Islet precursor cell (in vitro differentiated cells): ENCODE data around the gene RUNX2.

ENCODE experiments used
- DNase-seq: peaks from one replicate; pipeline ENCODE4 v3.0.0-alpha.2; 2018

Gene RUNX2

DNA sequence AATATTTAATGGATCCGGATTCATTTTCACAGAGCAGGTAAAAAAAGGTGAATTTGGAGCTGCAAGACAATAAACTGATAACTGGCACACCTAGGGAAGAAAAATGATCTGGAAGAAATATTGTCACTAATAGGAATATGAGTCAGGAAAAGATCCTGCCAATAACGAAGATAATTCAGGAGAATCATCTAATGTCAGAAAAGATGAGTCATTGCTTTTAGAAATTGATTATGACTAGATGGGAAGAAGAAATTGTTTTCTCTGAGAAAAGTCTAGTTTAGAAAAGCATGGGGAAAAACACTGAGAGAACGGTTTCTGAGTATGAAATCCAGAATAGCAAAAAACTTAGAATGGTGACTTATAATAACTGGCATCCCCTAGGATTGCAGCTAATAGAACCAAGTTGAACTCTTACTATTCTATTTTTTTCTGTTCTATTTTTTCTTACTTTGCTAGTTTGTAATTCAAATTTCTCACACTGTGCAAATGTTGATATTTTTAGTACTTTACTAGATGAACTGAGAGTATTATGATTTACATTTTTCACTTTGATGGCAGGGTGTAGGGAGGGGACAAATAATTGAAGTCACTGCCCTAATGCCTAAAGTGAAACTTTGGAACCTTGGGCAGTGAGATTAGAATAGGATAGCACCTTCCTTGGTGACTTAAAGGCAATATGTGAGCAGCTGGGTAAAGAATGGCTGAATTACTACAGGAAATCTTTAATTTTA is 87.8 kb downstream of the RUNX2 start:
- no peak for DNase-seq

DNA sequence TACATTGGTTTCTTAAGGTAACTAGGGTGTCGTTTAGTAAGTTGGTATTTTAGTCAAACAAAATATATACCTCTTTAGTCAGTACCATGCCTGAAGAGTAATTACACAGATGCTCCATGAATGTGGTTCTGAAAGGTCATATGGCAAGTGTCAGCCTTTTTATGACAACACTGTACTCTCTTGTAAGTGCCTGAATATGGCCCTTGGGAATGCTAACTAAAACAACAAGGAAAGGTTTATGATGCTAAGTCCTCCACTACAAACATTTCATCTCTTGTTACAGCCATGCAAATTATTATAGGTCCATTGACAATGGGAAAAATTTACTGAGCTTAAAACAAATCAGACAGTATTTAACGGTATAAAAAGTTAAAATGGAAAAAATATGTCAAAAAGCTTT is 88.6 kb downstream of the RUNX2 start:
- no peak for DNase-seq

DNA sequence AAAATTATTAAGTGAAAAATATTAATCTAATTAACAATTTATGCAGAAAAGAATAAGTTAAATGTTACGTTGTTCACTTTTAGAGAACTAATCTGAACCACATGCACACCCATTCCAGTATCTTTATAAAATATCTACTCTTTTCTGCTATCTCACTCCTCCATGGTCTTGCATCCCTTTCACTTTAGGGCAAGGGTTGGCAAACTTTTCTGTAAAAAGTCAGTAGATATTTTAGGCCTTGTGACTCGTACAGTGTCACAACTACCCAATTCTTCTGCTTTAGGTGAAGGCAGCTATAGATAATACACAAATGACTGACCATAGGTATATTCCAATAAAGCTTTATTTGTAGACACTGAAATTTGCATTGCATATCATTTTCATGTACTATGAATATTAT is 89.3 kb downstream of the RUNX2 start:
- no peak for DNase-seq

DNA sequence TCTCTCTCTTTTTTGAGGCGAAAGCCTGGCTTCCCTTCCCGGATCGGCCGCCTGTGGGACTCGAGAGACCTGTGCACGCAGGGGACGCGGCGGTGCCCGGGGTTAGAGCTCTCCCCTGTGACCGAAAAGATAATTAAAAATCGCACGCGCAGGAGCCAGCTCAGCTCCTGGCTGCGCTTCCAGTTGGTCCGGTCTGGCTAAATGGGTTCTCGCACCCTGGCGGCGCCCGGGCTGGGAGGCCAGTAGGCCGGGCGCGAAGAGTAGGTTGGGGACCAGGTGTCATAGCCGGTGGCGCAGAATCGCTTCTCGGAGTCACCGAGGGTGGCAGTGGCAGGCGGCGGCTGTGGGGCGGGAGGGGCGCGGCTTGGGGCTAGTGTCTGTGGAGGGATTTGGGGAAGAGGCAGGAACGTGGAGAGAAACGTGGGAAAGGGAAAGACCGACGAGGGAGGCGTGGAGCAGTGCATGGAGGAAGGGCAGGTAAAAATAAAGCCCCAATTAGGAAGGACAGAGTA is 91.5 kb downstream of the RUNX2 start:
- peak; percentile 90 for DNase-seq

DNA sequence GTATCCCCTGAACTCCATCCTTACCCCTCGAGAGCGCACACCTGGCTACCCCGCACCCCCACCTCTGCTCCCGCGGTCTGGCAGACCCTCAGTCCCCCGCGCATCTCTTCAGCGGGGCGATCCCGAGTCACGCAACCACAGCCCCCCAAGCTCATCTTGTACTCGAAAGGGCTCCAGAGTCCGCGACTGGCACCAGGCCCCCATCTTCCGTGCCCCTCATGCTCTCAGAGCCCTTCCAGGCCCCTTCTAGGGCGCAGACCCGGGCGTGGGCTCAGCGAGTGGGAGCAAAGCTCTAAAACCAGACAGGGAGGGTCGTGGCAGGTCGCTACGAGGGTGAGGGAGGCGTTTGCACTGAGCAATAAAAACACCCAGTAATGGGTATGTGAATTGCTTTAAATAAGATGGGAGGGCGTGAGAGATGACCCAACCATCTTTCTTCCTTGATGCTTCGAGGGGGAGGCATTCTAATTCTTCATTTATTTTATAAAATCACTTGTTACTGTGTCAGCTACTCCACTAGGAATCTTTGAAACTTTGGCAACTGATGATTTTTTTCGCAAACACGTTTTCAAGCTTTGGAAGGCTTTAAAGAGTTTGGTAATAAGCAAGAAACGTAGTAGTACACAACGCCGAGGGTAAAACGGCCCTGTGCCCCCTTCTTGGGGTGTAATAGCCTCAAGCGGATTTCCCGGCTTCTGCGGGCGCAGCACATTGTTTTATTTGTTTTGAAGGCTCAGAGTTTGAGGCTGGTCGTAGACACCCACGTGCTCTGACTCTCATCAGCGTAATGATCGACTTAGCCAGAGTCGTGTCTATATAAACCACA is 92.2 kb downstream of the RUNX2 start:
- peak; percentile 57 for DNase-seq

DNA sequence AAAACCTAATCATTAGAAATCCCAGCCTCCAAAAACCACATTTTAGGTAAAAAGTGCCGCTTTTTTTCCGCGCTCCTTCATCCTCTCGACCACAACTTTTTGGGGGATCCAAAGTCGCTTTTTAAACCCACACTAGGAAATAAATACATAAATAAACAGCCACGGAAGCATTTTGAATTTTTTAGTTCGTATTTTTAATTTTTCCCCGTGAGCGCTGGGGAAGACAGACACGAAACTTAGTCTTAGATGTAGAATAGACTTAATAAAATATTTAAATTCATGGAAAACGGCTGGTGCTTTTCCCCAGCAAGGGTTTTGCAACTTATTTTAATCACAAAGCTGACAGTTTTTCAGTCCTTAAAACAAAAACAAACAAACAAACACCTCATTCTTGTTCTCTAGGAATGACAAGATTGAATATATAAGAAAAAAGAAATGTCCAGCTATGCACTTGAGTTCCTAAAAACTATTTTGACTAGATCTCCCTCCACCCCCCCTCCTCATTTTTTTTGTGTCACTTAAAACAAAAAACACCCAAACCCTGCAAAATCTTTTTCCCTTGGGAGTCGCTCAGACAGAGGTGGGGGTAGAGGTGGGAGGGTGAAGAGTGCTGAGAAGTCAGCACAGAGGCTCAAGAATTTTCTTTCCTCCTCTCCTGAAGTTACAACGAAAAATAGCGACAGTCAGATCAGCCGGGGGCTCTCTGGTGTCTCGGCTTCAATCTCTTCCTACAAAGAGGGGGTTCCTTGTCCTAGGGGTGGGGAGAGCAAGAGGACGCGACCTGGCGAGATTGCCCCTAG is 93.0 kb downstream of the RUNX2 start:
- no peak for DNase-seq

DNA sequence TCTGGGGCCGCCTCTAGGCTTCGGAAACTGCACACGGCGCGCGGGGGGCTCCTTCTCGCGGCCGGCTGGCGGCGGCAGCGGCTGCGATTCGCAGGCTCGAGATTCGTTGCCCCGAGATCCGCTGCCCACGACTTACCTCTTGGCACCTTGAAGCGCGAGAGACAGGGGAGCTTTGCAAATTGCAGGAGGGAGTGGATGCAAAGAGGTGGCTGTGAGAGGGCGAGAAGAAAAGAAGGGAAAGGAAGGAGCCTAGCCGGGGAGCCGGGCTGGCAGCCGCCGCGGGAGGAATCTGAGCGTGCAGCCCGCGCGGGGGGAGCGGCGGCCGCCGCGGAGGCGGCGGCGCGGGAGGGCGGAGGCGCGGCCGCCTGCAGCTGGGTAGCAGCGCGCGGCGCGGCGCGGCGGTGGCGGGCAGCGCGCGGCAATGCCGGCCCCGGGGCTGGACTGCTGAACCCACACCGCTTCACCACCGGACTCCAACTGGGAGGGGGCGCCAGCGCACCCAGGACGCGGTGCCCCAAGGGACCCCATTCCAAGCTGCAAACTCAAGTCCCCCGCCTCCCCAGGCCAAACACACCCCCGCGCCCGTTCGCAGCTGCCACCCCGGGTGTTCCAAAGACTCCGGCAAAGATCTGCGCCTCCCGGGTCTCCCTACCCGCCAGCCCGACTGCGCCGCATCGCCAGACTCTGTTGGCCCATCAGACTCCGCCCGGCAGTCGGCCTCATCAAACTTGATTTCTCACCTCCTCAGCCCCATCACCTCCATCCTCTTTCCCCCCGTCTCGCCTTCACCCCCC is 93.8 kb downstream of the RUNX2 start:
- DNase-seq: peak; percentile 83

DNA sequence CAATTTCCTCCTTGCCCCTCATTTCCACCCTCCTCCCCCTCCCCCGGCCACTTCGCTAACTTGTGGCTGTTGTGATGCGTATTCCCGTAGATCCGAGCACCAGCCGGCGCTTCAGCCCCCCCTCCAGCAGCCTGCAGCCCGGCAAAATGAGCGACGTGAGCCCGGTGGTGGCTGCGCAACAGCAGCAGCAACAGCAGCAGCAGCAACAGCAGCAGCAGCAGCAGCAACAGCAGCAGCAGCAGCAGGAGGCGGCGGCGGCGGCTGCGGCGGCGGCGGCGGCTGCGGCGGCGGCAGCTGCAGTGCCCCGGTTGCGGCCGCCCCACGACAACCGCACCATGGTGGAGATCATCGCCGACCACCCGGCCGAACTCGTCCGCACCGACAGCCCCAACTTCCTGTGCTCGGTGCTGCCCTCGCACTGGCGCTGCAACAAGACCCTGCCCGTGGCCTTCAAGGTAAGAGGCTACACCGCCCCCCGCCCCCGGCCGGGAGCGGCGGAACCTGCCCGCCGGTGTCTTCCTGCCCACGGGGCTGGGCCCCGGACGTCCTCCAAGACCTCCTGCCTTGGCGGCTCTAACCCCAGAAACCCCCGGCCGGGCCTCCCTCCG is 94.5 kb downstream of the RUNX2 start:
- peak; percentile 77 for DNase-seq

DNA sequence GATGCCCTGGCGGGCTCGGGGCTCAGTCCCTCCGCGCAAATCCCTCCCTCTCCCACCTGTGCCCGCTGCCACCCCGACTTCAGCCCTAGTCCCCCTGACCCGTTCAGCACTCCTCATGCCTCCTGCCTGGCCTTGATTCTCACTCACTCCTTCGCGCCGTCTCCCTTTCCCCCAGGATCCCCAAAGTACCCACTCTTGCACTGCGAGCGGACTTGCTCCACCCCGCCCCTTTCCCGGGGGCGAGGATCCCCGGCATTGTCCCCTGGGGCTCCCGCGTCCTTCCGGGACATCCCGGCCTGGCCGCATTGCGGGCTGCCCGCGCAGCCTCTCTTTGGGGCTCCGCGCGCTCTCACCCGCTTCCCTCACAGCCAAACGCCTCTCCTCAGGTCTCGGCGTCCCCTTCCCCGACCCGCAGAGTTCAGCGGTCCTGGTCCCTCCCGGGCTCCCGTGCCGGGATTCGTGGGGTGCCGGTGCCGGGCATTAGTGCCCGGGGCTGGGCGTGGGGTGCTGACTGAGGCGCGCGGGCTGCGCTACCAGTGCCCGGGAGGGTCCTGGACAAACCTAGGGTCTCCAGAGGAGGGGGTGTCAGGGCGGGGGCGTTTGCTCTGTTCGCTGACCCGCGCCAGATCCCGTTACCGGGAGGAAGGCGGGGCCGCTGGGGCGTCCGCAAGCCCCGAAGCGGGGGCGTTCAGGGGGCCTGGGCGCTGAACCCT is 95.1 kb downstream of the RUNX2 start:
- DNase-seq: peak; percentile 63

DNA sequence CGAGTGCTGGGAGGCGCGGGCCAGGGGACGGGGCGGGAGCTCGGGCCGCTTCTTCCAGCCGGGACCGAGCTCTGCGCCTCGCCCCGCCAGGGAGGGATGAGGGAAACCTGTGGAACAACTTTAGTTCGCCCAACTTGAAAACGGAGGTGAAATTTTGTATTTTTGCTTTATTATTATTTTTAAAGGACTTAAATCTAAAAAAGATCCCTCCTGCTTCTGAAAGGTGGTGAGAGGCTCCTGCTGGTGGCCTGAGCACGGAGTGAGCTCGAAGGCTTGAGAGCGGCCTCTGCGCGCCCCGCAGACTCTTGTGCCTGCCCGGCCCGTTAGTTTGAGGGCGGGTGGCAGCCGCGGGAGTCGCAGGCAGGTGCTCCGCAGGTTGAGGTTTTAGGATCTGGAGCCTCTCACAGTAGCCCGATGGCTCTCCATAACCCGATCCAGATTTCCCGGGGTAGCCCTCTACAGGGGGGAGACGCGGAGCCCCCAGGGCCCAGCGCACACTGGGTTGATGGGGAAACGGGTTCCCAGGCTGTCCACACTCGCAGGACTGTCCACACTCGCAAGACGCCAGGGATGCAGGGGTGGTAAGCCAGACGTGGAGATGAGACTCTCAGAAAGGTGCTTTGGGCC is 95.8 kb downstream of the RUNX2 start:
- peak; percentile 61 for DNase-seq

DNA sequence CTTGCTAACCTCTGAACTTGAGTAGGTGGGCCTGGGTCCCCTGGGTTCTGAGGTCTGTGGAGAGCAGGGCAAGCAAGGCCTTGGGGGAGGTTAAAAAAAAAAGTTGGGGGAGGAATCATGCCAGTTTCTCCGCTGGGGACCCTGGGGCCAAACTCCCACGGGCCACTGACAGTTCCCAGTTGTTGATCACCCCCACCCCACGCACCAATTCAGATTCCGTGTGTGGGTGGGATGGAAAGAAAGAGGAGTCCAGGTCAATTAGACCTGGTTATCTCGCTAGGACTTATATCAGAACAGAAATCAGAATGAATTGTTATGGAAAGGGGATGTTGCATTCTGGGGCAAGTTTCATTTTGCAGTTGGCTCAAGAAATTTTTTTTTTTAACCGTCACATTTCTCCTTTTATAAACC is 96.3 kb downstream of the RUNX2 start:
- no peak for DNase-seq

DNA sequence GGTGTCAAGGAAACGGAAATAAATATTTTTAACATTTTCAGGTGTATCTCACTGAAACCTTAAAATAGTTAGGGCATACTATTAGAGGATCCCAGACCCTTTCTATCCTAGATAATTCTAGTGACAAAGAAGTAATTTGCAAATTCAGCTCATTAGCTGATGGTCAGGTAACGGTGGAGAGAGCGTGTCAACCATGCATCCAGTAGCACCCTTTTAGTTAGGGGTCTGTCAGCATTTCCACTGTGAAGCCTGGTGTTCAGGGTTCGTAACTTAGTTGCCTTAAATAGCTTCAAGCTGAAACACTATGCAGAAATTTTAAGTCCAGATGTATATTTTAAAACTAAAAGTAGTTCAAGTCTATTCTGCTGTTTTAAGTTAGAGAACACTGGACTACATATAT is 98.1 kb downstream of the RUNX2 start:
- DNase-seq: no peak

DNA sequence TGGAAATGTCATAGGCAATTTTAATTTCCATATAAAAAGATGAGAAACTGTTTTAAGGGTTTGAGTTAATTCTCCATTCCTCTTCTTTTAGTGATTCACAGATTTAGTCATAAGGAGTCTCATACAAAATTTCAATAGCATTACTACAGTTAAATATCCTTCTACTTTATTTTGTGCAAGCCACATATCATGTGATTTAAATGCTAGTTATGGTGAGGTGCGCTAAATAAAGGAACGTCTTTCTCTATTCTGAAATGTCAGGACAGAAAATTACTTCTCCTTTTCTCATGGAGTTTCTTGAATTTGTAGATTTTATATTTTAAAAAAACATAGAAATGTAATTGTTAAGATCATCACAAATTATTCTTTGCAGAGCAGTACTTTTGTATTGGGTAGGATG is 99.6 kb downstream of the RUNX2 start:
- DNase-seq: no peak

DNA sequence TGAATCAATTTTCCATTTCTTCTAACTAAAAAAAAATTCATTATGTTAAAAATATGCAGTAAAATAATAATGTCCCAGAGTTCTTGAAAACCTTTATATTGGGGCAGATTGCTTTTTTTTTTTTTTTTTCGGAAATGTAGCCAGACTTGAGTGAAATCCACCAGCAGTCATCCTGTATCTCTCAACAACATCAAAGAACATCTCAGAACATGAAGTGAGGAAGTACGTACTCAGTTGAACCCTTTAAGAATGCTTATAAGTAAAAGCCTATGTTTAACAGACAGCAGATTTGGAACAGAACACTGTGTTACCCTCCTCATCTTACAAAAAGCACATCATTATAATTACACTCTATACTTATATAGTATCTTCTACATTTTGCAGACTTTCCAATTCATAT is 100.6 kb downstream of the RUNX2 start:
- DNase-seq: no peak

DNA sequence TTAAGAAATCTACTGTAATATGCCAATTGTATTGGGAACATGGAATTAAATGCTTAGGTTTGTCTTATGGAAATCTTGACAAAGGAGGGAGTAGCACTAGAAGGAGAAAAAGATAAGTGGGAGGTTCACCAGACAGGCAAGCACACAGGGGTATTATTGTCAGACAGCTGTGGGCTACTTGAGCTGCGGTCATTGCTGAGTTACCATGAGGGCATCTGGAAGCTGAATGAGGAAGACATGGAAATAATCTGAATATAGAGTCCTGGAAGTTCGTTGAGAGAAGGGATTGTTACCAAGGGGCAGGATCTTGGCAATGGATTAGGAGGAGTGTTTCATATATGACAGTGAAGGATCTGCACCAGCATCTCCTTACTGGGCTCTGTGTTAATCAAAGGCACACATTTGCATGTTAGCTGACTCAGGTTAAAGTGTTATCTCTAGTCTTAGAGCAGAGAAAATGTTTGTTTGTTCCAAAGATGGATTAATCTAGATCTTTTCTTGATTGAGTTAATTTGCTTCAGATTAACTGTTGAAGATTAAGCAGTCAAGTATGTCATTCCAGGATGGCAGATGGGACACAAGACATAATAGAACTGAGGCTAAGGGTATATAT is 102.6 kb downstream of the RUNX2 start:
- DNase-seq: no peak

DNA sequence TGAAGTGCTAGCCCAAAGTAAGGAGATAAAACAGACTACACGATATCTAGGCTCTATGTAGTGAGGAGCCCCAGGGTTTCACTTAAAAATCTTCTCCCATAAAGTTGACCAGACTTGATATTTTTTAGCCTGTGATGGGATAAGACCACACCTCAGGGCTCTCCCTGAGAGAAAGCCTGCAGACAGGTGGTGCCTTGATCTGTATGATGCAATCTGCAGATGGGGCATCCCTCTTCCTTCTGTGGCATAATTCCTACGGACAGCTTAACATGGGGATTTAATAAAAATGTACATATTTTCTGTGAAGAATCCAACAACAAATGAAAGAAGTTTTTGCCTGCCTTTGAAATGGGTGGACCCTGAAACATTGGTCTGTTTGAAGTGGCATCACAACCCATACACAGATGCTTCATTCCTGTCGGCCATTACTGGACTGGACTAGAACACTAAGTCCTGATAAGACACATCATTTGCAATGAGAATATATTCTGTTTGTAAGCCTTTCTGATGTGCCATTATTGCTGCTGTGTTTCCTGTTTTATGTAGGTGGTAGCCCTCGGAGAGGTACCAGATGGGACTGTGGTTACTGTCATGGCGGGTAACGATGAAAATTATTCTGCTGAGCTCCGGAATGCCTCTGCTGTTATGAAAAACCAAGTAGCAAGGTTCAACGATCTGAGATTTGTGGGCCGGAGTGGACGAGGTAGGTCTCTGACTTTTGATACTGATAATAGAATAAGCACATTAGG is 103.4 kb downstream of the RUNX2 start:
- DNase-seq: no peak

DNA sequence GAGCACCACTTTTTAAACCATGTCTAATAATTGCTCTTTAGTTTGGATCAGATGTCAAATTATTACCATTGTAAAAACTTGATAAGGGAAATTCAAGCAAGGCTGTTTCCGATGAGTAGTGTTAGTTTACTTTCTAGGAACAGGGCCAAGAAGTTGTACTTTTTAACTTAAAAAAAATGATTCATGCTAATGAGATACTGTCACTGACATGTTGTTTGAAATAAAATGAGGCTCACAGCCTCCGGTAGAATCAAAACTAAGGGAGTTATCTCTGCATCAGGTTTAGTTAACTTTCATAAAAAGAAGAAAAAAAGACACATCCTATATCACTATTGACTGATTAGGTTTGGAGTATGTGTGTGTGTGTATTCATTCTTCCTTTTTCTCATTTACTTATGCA is 104.8 kb downstream of the RUNX2 start:
- DNase-seq: no peak

DNA sequence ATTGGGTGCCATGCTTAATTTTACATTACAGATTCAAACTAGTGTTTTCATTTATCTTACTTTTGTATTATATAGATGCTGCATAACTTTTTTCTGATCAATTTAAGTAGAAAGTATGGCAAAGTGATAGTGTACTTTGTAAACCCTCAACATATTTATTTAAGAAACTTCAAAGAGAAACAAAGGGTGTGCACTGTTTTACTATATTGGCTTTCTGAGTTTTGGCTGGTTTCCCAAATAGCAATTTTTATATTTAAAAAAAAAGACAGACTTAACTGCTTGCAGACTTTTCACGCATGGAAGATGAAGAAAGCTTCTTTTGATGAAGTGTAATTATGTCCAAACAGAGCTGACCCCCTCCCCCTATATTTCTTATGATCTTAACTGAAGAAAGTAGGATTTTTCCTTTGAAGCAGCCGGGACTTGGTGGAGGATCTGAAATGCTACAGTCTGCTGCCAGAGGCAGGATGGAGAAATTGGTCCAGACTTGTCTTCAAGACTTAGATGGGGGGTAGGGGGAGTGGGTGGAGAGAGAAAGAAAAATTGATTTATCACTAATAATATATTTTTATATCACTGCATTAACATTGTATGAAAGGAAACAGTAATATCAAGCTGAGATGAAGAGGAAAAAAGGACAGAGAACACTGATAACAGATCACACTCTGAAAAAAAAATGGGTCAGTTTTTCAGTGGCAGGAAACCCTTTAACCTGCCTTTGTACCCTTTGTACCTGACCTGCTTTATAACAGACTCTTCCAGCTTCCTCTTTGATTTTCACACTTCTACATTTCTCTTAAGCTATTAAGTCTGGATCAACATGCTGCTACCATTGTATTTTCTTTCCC is 105.6 kb downstream of the RUNX2 start:
- DNase-seq: no peak

DNA sequence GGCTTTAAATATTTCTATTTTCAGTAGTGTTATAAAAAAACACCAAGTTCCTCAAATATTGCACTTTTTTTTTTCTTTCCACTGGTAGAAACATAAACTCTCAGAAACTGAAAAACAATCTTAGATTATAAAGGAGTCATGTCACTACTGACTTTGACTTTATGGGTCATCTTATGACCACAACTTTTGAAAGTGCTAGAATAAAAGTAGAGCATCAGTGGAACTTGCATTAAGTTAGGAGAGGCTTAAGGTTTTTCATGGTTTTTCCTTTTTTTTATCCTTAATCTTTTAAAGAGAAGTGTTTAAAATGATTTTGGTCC is 106.2 kb downstream of the RUNX2 start:
- no peak for DNase-seq
